GM21423 (cell line): ENCODE measurements around the gene TLE5.
"Not testable (repeated sequence)": the region's sequence is repeated elsewhere in the genome, so short reads cannot be mapped to it uniquely, and the experiment has no call there.

Source experiments
- ATAC-seq: cut with Tn5 transposase; IDR thresholded peaks from one replicate; pipeline ENCODE4 v1.9.1; 2021; ENCODE audit warnings: mild to moderate bottlenecking, moderate library complexity; ENCODE audit not compliant: unreplicated experiment

The TLE5 gene

DNA sequence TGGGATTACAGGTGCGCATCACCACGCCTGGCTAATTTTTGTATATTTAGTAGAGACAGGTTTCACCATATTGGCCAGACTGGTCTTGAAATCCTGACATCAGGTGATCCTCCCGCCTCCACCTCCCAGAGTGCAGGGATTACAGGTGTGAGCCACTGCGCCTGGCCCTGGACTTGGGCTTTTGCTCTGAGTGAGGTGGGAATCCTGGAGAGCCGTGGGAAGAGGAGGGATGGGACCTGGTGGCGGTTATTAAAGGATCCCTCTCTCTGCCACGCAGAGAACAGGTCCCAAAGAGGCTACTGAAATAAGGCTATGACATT lies 1.7 kb upstream of the TLE5 start:
- no peak for ATAC-seq

DNA sequence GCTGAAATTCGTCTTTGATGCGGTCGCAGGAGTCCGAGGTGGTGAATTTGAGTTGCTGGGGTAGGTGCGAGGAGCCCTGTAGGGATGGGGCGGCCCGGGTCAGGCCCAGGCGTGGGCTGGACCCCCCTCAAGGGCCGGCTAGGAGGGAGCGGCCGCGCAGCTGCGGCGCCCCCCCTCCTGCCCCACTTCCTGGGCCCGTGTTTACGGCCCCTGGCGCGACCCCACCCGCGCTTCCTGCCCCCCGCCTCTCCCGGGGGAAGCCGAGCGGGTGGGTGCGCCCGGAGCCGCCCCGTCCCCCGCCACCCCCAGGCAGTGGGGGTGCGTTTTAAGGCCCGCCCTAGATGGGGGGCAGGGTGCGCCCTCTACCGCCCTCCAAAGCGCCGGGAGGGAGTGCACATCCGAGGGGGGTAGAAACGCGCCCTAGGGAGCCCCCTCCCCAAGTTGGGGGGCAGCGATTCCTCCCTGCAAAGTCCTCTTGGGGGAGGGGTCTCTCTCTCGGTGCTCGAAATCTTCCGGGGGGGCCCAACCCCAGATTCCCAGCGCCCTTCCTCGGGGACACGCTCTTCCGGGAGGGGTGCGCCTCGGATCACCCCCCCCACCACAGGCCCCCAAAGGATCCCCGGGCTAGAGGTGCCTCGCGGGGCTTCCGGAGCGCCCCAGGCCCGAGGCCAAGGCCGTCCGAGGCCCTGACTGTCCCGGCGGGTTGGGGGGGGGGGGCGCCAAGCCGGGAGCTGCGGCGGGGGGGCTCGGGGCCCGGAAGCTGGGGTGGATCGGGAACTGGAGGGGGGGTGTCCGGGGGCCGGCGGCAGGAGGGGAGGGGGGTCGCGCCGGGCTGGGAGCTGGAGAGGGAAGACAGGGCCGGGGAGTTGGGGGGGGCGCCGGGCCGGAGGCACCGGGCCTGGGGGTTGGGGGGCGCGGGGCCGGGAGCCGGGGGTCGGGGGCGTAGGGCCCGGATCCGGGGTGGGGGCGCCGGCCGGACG lies 823 bp downstream of the TLE5 start:
- ATAC-seq: no peak

DNA sequence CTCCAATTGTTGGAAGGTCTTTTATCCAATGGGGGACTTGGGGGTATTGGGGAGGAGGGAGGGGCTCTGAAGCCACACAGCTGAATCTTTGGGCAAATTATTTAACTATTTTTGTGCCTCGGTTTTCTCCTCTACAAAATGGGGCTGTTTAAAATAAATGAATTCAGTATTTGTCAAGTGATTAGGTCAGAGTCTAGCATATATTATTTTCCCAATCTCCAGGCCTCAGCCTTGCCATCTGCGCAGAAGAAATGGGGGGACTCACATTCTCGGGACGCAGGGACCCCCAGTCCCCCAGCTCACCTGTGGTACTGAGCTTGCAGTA lies 1.5 kb downstream of the TLE5 start:
- ATAC-seq: no peak

DNA sequence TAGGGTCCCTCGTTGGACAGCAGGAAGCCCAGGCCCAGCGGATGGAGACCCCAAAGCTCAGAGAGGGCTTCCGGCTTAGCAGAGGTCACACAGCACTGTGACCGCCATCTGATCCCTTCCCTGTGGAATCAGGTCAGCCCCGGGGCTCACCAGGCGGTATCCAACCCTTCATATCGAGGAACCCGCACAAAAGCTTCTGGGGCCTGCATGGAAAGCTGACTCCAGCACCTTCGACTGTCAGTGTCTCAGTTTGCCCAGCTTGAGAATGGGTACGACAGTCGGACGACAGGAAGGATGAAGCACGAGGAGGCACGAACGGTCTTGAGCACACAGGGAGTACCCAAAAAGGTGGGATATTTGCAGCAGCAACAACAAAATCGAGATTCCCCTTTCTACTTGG lies 2.6 kb downstream of the TLE5 start:
- ATAC-seq: no peak

DNA sequence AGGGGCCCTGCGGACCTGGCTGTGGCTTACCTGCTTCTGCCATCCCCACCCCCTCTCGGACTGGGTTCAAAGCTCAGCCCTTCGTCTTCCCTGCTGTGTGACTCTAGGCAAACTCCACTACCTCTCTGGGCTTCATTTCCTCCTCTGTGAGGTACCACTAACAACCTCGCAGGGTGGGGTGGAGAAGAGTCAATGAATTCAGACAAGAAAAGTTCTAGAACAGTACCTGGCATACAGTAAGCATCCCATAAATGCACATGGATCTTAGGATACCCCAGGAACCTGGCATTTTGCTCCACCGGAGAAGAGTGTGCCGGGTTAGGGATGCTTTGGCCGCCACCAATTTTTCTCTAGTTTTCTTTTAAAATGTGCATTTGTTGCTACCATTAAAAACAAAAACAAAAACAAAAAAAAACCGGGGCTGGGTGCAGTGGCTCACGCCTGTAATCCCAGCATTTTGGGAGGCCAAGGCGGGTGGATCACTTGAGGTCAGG lies 3.4 kb downstream of the TLE5 start:
- no peak for ATAC-seq

DNA sequence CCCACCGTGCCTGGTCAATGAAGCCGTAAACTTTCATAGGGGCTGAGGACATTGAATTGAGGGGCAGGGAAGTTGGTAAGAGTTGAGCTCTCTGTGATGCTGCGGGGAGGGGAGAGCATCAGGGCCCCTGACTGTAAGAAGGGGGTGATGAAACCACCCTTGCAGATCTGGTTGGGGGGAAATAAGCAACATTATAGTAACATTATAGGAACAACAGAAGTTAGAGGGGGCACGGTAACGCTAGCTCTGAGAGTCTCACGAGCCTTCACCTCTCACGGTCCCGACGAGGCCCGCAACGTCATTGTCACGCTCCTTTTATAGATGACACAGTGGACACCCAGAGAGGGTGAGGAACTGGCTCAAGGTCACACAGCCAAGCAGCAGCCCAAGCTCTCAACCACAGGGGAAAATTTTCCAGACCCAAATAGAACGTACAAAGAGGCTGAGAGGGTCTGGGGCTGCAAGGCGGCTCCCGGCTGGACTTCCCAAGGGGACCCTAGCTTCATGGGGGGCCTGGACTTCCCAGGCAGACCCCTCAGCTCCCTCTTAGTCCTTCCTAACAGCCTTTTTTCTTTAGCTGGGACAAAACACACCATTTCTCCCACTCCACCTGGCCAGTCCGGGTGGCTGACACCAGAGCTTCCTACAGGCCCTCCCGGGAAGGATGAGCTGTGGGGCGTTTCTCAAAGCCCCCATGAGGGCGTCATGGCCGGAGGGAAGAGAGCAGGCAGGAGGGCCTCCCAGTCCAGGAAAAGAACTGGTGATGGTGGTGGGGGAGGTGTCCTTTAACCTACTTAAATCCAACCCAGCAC lies 4.1 kb downstream of the TLE5 start:
- ATAC-seq: no peak

DNA sequence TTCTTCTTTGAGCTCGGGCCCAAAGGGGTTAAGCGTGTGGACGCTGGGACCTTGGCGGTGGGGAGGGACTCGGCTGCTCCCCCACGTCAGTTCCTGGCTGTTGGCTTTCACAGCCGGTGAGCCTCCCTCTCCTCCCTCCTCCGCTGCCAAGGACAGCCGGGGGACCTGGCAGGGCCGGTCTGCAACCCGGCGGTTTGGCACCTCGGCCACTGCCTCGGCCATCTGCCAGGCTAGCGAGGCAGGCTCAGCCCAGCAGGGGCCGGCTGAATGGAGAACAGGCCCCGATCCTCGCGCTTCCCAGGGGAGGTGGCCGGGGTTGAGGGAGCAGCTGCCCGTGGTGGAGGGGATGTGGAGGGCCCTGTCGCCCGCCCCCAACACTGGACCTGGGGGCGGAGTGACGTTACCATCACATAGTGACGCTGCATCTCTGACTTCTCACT lies 5.0 kb downstream of the TLE5 start:
- ATAC-seq: no peak

DNA sequence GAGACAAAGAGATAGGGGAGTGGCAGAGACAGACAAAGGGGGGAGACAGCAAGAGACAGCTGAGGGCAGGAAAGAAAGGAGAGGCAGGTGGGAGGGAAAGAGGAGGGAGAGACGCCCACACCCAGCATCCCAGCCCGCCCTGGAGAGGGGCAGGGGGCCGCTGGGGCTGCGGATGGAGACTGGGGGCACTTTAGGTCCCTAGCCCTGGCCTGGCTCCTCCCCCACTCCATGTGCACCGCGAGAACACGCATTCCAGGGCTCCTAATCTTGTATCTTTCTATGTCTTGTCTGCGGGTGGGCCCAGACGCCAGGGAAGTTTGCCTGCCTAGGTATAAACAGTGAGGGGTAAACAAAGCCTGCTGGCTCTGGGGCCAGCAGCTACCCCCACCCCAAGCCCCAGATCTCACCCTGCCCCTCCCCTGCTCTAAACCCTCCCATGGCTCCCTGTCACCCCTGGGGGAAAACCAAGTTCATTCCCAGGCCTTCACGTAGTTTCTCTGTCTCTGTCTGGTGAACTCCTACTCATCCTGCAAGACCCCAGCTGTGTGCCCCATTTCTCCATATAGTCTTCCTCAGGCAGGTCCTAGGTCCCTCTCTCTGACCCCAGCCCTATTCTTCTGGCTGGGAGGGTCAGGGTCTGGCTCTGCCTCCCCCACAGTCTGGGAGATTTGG lies 5.7 kb downstream of the TLE5 start:
- ATAC-seq: no peak

DNA sequence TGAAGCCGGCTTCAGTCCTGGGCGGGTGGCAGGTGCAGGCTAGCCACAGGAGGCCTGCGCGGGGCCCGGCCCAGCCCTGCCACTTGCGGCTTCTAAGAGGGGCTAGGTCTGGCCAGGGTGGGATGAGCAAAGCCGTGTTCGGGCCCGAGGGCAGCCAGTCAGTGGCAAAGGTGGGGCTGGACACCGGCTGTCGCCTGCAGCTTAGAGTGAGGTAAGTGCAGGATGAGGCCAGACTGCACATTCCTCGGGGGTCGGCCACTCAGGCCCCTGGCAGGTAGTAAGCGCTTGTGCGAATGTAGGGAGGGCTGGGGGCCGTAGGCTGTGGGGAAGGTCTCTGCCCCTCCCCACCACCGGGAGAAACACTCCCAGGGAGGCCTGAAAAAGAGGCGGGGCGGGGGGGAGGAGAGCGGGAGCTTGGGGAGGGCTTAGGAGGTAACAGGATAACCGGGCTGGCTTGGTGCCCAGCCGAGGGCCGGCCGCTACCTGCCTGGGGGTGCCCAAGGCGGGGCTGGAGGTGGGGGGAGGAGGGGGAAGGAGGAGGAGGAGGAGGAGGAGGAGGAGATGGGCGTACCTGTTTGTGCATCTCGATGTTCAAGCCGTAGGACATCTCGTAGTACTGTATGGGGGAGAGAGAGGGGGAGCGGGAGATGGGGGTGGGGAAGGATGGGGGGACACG lies 6.4 kb downstream of the TLE5 start:
- no peak for ATAC-seq

DNA sequence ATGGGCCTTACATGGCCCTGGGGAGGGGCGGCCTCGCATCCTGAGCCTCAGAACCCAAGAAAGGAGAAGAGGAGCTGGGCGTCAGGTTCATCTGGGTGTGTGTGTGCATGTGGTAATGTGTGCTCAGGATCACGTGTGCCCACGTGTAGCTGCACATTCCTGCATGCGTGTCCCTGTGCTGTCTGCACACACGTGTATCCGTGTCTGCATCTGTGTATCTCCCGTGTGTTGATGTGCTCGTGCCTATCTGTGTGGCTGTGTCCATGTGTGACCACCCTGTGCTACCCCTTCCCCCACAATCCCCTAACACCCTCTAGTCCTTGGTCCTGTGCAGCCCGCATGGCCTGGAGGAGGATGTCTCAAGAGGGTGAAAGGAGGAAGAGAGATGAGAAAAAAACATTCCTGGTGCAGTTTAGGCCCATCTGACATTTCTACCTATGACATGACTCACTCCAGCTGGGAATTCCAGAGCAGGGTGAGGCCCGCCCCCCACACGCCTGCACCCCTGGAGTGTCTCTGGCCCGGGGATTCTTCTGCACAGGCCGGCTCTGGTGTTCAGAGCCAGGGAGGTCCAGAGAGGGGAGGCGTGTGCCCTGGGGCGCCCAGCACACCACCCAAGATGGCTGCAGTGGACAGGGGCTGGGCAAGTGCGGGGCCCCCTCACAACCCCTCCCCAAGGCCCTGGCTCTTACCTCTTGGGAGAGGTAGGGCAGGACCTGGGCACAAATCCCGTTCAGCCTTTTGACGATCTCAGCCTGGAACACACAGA lies 7.1 kb downstream of the TLE5 start:
- no peak for ATAC-seq

DNA sequence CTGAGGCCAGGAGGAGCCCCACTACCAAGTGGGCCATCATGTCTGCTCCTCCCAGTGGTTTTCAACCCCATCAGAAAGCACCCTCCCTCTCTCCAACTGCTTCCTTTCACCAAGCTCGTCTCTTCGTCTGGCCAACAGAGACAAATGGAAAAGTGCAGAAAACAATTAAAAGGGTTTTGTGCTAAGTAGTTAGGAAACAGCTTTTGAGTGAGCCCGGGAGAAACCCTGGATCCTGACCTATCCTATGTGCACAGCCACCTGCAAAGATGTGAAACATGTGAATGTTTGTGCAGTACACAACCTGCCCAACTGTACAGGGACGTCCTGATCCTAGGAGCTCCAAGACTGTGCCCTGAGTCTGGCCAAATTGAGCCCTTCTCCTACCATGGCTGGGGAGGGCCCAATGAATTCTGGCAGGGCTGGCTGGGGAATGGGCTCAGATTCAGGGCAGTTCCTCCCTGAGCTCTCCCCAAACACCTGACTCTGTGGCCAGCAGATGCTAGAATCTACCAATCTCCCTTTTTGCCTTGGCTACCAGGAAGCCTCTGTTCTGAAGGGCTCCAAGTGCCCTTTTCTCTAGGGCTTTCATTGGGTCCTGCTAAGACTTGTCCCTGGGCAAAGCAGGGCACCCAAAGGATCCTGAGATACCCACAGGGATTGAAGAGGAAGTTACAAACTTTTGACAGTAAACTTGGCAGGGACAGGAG lies 7.9 kb downstream of the TLE5 start:
- no peak for ATAC-seq

DNA sequence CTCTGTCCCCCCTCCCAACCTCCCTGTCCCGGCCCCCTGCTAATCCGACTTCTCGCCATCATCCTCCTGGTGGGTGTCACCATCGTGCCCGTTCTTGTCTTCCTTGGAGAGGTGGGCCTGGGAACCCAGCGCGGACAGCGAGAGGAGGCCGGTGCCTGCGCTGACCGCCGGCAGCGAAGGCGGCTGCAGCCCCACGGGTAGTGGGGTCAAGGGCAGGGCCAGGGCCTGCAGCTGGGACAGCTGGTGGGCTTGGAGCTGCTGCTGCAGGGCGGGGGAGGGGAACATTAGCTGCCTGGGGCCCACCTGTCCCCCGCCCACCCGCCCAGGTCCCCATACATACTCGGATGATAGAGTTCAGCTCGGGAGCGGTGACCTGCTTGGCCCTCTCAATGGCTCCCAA lies 8.5 kb downstream of the TLE5 start:
- no peak for ATAC-seq

DNA sequence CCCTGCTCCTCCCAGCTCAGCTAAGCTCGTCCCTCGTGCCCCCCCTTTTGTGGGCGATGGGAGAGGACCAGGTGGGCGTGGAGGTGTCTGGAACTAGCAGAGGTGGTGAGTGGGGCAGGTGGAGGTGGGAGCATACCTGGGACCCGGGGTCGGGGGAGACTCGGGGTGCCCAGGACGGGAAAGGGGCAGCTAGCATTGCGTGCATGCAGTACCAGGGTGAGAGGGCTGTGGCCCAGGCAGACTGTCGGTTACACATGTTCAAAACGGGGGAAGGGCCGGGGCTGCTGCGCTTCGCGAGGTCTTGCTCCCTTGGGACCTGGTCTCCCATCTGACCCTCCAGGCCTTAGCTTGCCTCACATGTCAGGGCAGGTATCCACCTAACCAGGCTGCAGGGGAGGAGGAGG lies 9.1 kb downstream of the TLE5 start:
- no peak for ATAC-seq

DNA sequence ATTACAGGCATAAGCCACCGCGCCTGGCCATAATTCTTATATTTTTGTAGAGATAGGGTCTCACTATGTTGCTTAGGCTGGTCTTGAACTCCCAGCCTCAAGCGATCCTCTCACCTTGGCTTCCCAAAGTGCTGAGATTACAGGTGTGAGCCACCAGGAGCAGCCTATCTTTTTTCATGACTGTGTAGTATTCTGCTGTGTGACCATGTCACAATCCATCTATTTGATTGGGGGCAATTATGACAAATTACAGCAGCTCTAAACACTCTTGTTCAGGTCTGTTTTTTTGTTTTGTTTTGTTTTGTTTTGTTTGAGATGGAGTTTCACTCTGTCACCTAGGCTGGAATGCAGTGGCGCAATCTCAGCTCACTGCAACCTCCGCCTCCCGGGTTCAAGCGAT lies 12.3 kb downstream of the TLE5 start:
- ATAC-seq: not testable (repeated sequence)

DNA sequence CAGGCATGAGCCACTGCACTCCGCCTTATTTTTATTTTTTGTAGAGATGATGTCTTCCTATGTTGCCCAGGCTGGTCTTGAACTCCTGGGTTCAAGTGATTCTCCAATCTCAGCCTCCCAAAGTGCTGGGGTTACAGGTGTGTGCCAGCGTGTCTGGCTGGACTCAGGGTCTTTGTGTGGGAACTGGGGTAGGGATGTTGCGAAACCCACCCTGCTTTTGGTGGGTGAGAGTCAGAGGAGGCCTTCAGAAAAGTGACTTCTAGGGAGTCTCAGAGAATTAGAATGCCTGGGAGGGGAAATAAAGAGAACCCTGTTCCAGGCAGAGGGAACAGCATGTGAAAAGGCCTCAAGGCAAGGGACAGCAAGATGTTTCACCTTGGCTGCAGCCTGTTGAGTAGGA lies 13.2 kb downstream of the TLE5 start:
- no peak for ATAC-seq

DNA sequence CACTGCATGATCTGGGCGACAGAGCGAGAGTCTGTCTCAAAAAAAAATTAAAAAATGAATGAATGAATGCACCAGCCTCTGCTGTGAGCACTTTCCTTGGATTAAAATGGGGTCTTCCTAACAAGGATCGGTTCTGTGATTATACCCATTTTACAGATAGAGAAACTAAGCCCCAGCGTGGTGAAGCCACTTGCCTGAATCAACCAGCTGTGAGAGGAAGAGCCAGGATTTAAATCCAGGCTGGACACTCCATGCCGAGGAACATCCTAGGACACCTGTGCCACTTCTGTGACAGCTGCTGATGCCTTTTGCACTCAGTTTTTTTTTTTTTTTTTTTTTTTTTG lies 14.1 kb downstream of the TLE5 start:
- no peak for ATAC-seq

DNA sequence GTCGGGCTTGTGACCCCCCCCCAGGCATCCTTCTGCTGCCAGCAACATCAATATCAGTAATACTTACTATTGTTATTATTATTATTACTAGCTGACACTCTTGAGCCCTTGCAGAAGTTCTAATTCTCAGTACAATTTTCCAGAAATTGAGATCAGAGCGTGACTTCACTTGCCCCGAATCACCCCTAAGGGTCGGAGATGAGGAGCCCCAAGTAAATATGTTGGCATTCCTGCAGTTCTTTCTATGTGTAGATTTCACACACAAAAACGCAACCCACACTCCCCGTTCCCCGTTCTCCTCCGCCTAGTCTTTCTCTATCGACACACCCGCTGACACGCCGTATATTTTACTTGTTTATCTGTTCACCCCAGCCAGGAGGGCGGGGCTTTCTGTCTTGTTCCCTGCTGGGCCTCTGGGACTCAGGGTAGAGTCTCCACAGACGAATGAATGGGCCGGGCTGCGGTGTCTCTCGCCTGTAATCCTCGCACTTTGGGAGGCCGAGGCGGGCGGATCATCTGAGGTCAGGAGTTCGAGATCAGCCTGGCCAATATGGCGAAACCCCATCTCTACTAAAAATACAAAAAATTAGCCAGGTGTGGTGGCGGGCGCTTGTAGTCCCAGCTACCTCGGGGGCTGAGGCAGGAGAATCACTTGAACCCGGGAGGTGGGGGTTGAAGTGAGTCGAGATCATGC lies 14.7 kb downstream of the TLE5 start:
- no peak for ATAC-seq

DNA sequence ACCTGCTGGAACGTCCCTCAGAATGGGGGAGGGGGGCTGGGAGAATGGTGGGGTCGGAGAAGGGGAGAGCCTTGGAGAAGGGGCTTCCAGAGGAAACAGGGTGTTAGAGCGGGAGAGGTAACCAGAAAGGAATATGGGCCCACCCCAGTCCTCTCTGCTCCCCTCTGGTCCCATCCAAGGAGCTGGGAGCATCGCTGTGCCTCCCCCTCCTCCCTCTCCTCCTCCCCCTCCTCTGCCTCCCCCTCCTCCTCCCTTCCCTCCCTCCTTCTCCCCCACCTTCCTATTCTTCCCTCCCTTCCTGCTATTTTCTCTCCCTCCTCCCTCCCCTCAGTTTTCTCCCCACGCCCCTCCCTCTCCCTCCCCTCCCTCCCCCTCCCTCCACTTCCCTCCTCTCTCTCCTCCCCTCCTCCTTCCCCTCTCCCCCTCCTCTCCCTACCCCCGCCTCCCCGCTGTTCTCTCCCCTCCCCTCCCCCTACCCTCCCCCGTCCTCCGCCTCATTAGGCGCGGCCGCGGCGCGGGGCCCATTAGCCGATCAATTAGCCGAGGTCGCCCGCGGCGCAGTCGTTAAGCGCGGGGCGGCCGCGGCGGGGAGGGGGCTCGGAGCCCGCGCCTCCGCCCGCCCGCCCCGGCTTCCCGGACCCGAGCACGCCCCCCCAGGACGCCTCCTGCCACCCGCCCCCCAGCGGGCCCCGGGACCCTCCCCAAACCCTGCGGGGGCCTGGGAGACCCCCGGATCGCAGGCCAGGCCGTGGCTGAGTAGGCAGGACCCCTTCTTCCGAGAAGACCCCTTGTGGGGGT lies 15.4 kb downstream of the TLE5 start:
- ATAC-seq: no peak
